NCI-H524 treated with DMSO at 0.1 percent for 48 hours (cell line): ENCODE data around the gene PLEKHG4.

Experiments
- DNase-seq: peaks from one replicate; lab custom pipeline; 2025; lab: John Stamatoyannopoulos, UW

PLEKHG4 gene

GRCh38 chr16:67260426-67261063 is 18.8 kb upstream of the PLEKHG4 start:
- peak; percentile 25 for DNase-seq

DNA sequence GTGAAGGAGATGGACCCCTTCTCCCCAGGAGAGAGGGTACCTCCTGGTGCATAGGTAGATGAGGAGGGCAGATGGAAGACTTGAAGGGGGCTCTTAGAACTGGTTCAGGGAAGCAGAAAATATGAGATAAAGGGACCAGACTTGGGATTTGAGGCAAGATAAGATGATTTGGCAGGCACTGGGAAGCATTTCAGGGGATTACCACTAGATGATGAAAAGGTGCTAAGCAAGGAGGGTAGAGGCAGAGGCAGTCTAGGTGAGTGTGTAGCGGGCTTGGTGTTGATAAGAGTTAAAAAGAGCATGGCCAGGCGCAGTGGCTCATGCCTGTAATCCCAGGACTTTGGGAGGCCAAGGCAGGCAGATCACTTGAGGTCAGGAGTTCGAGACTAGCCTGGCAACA is 16.1 kb upstream of the PLEKHG4 start:
- no peak for DNase-seq

DNA sequence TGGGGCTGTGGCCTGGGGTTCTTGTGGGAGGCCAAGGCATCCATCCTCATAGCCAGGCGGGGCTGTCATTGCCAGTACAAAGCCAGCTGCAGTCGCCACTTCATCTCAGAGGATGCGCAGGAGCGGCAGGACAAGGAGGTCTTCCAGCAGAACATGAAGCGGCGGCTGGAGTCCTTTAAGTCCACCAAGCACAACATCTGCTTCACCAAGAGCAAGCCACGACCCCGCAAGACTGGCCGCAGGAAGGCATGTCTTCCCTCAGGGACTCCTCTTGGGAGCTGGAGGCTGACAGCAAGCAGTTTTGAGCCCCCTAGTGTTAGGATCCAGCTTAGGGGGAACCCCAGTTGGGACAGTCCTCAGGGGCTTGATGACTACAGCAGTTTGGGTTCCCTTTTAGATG is 15.1 kb upstream of the PLEKHG4 start:
- no peak for DNase-seq

DNA sequence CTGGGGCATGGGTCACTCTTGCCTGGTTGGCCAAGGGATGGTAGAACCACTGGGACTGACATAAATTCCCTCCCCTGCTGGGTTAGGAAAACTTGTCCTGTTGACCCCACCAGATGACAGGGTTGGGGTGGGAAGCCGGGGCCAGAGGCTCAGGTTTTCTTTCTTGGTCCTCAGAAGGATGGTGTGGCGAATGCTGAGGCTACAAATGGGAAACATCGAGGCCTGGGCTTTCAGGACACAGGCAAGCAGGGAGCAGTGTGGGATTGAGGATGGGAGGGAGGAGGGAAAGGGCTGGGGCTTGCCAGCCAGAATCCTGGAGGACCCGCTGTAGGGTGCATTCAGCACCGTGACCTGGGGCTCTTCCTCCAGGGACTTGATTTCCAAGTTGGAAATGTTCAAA is 14.5 kb upstream of the PLEKHG4 start:
- no peak for DNase-seq

- DNase-seq = no peak
Observed at GRCh38 chr16:67265834-67266233, 13.5 kb upstream of the PLEKHG4 start.

GRCh38 chr16:67268136-67268579 is 11.2 kb upstream of the PLEKHG4 start:
- DNase-seq = no peak

GRCh38 chr16:67269766-67270165 is 9.6 kb upstream of the PLEKHG4 start:
- no peak for DNase-seq

- DNase-seq = no peak
Observed at GRCh38 chr16:67270931-67271338, 8.4 kb upstream of the PLEKHG4 start.

DNA sequence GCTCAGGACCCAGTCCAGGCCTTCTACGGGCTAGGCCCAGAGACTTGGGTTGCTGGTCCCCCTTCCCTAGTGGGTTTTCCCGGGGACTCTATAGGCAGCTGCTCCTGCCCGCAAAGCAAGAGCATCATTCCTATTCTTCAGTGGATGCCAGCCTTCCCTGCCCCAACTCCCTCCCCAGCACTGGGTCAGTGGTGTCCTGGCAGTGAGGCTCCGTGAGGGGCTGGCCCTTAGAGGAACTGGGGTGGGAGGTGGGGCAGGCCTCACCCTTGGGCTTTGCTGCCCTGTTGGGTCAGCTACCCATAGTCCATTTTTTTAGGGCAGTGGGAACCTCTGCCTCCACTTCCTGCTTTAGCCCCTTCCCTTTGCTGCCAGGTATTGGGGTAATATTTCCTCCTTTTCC is 7.9 kb upstream of the PLEKHG4 start:
- no peak for DNase-seq

DNA sequence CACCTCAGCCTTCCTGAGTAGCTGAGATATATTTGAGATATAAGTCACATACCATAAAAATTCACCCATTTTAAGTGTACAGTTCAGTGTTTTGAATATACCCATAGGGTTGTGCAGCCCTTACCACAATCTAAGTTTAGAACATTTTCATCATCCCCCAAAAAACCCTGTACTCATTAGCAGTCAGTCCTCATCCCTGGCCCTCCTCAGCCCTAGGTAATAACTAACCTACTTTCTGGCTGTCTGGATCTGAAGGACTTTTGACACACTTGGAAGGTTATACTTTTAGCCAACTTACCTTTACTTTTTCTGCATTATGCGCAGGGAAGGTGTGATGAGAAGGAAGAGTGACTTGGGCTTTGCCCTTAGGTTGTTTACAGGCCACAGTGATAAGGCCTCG is 4.0 kb upstream of the PLEKHG4 start:
- DNase-seq = no peak

DNA sequence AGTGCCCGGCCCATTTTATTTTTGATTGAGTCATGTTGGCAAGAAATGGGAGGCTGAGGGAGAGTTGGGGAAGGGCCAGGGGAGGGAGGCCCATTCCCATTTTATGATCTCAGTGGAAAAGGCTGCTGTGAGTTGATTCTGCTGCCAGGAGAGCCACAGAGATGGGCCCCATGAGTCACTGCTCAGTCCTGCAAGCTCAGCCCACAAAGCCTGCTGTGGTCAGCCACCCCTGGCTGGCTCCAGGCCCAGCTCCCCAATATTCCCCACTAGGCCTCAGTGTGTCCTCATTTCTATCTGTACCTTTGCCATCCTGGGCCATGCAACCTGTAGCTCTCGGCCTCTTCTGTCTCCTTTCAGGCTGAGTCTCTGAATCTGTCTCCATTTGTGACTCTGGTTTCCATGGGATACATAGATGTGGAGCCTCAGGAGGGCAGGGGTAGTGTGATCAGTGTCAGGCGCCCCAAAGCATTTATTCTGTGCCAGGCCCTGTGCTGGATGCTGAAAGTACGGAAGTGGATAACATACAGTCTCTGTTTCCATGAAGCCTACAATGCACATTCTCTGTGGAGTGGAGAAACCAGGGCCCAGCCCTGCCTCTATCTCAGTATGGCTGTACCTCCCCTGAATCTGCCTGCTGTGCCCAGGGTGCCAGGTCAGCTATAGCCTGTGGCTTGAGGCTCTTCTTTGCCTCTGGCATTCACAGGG is 1.9 kb upstream of the PLEKHG4 start:
- no peak for DNase-seq

DNA sequence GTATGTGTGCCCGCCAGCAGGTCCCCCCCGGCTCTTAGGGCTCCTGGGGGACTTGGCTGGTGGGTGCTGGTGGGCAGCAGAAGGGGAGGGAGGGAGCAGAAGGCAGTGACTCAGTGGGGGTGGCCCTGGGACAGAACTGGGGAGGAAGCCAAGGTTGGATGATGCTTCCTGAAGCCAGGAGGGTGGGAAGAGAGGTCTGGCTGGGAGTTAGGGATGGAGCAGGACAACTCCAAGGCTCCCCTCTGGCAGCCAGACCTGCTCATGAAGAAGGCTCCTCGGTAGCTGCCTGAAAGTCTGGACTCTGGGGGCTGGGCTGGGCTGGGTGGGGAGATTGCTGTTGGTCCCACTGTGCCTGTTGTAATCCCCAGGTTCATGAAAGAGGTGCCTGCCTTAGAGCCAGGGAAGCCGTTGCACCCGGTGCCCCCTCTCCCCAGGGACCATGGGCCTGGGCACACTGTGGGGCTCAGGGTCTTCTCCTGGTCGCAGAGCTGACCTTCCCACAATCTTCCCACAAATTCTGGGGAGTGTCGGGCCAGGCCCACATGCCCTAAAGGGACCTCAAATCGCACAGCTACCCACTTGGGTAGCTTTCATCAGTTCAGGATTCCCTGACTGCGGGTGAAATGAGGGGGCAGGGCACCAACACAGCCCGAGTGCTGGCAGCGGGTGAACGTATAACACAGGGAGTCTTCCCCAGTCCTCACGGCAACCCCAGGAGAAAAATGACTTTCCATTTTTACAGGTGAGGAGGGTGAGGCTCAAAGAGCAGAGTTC is 1.1 kb upstream of the PLEKHG4 start:
- DNase-seq = no peak

GRCh38 chr16:67278773-67279295 is 498 bp upstream of the PLEKHG4 start:
- no peak for DNase-seq

DNA sequence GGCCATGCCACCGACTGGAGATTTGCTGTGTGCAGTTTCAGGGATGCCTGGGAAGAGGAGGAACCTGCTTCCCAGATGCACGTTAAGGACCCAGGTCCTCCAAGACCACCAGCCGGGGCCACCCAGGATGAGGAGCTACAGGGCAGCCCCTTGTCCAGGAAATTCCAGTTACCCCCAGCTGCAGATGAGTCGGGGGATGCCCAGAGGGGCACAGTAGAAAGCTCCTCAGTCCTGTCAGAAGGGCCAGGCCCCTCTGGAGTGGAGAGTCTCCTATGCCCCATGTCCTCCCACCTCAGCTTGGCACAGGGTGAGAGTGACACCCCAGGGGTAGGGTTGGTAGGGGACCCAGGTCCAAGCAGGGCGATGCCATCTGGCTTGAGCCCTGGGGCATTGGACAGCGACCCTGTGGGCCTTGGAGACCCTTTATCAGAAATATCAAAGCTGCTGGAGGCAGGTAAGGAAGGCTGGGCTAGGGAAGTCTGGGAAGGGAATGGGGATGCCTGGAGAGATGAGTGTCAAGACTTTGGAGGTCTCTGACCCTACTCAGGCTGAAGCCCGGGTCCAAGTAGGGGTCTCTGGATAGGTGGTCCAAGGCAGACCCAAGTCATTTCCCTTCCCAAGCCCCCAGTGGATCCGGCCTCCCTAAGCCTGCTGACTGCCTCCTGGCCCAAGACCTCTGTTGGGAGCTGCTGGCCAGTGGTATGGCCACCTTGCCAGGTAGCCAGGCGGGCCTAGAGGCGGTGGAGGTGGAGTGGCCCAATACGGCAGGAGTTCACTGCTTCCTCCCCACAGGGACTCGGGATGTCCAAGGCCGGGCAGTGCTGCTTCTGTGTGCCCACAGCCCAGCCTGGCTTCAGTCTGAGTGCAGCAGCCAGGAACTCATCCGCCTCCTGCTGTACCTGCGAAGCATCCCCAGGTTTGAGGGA is 1.0 kb downstream of the PLEKHG4 start:
- DNase-seq = no peak

DNA sequence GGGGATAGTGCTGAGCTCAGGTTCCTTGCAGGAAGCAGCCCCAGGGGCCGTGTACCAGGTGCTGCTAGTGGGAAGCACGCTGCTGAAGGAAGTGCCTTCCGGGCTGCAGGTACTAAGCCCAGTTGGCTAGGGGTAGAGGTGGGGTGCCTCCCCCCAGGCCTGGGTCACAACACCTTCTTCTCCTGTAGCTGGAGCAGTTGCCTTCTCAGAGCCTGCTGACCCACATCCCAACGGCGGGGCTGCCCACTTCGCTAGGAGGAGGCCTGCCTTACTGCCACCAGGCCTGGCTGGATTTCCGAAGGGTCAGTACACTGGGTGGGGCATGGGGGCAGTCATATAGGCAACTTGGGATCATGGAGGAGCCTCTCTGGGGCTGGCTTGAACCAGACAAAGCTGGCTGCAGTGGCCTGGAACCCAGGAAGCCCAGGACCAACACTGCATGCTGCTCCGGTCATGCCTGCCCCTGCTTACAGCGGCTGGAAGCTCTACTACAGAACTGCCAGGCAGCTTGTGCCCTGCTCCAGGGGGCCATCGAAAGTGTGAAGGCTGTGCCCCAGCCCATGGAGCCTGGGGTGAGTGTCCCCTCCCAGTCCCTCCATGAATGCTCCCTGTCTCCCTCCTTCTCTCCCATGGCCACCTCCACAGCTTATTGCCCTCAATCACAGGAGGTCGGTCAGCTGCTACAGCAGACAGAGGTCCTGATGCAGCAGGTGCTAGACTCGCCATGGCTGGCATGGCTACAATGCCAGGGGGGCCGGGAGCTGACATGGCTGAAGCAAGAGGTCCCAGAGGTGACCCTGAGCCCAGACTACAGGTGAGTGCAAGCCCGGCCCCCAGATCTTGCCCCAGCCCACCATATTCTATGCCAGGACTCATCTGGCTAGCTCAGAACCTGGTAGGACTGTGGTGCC is 2.5 kb downstream of the PLEKHG4 start:
- DNase-seq = no peak

GRCh38 chr16:67282447-67282805 is 3.1 kb downstream of the PLEKHG4 start:
- no peak for DNase-seq

DNA sequence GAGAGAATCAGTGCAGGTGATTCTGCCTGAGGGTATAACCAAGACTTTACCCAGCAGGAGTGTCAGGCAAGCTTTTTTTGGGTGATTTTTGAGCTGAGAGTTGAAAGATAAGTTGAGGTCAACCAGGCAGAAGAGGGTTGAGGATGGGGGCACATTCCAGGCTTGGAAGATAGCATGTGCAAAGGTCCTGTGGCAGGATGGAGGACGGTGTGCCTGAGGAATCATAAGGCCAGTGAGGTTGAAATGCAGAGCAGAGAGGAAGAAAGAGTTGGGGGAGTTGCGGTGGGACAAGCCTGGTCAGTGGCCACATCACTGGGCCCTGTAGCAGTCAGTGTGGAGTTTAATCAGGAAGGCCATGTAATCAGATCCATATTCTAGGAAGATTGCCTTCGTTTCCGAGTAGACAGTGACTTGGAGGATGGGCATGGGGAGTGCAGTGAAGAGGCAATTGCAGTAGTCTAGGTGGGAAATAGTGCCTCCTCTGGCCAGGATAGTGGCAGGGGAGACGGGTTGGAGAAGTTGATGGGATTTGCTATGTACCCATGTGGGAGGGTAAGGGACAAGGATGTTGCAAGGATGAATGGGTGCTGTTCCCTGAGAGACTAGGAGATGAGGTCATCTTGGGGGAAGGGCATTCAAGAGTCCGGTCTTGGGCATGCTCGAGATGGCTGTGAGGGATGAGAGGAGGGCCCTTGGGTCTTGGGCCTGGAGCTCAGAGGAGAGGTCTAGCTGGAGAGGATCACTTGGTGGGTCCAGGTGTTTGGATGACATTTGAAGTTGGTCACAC is 3.9 kb downstream of the PLEKHG4 start:
- no peak for DNase-seq

DNA sequence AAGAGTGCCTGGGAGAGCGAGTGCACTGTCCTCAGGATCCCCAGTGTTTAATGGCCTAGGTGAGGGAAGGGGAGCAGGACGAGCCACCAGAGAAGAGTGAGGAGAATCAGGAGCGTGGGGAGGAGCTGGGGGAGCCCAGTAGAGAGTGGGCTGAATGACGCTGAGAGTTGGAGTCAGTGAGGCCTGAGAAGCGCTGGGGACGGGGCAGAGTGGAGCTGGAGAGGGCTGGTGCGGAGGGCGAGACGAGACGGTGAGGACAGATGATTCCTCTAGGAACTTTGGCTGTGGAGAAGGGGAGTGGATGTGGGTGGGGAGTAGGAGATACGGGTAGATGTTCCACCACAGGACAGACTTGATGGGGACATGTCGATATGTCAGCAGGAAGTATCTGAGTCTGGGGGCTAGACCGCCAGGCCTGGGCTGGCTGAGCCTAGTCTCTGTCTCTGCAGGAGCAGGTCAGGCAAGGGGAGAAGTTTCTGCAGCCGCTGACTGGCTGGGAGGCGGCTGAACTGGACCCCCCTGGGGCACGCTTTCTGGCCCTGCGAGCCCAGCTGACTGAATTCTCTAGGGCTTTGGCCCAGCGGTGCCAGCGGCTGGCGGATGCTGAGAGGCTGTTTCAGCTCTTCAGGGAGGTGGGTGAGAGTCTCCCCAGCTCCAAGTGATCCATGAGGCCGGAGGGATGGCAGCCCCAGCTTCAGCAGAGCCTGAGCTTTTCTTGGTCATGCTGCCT is 4.7 kb downstream of the PLEKHG4 start:
- DNase-seq = no peak
